ENCODE measurements around the gene WEE1. TPM values are rescaled to one million over a fixed set of nuclear protein-coding genes. Genes with fewer than 3 reads are reported as not detected.
"Not testable (repeated sequence)": the region's sequence is repeated elsewhere in the genome, so short reads cannot be mapped to it uniquely, and the experiment has no call there.

Gene WEE1
- total RNA-seq, 1 donor from 2014 or later = 51.4 TPM

GRCh38 chr11:9580894-9581293, 7.4 kb downstream of the WEE1 start:
- Mint-ChIP-seq H3K4me3 (no peak overlapping the region), H3K4me1 (ENCODE audit: low read depth) (peaks cover 63% of the 10 kb centered on the region), H3K27me3 (ENCODE audit: insufficient read depth) (no peaks in the 10 kb centered on the region), H3K36me3 (ENCODE audit: low read depth) (peaks cover 62% of the 10 kb centered on the region), H3K27ac (no peak overlapping the region), H3K9me3 (no peaks in the 10 kb centered on the region)
- no peak for DNase-seq (ENCODE audit: low spot score)
- intact Hi-C loops (cut with micrococcal nuclease) = no loop called here

GRCh38 chr11:9581556-9582161, 8.2 kb downstream of the WEE1 start:
- intact Hi-C loops (cut with micrococcal nuclease) = no loop called here
- H3K27me3 Mint-ChIP-seq (ENCODE audit: insufficient read depth) = no peaks in the 10 kb centered on the region
- H3K36me3 Mint-ChIP-seq (ENCODE audit: low read depth) = peaks cover 64% of the 10 kb centered on the region
- H3K27ac Mint-ChIP-seq = no peak overlapping the region
- no peak for DNase-seq (ENCODE audit: low spot score)
- no peak overlapping the region for H3K4me3 Mint-ChIP-seq
- peaks cover 63% of the 10 kb centered on the region for H3K4me1 Mint-ChIP-seq (ENCODE audit: low read depth)
- H3K9me3 Mint-ChIP-seq = no peaks in the 10 kb centered on the region

GRCh38 chr11:9590717-9591116, 17.2 kb downstream of the WEE1 start:
- no peaks in the 10 kb centered on the region for H3K9me3 Mint-ChIP-seq
- H3K27ac Mint-ChIP-seq = no peak overlapping the region
- peaks cover 25% of the 10 kb centered on the region for H3K36me3 Mint-ChIP-seq (ENCODE audit: low read depth)
- intact Hi-C loops (cut with micrococcal nuclease) = no loop called here
- peaks cover 2% of the 10 kb centered on the region for H3K27me3 Mint-ChIP-seq (ENCODE audit: insufficient read depth)
- H3K4me1 Mint-ChIP-seq (ENCODE audit: low read depth) = peaks cover 11% of the 10 kb centered on the region
- no peak overlapping the region for H3K4me3 Mint-ChIP-seq
- no peak for DNase-seq (ENCODE audit: low spot score)

GRCh38 chr11:9594267-9595046, 21.0 kb downstream of the WEE1 start:
- Mint-ChIP-seq H3K27ac (no peak overlapping the region), H3K9me3 (no peaks in the 10 kb centered on the region), H3K4me3 (no peak overlapping the region), H3K27me3 (ENCODE audit: insufficient read depth) (peaks cover 2% of the 10 kb centered on the region), H3K4me1 (ENCODE audit: low read depth) (no peaks in the 10 kb centered on the region), H3K36me3 (ENCODE audit: low read depth) (peaks cover 4% of the 10 kb centered on the region)
- intact Hi-C loops (cut with micrococcal nuclease) = no loop called here
- DNase-seq (ENCODE audit: low spot score) = no peak

- Mint-ChIP-seq H3K27ac (no peak overlapping the region), H3K9me3 (no peaks in the 10 kb centered on the region), H3K36me3 (ENCODE audit: low read depth) (peaks cover 2% of the 10 kb centered on the region), H3K4me3 (no peak overlapping the region), H3K4me1 (ENCODE audit: low read depth) (peaks cover 19% of the 10 kb centered on the region), H3K27me3 (ENCODE audit: insufficient read depth) (peaks cover 2% of the 10 kb centered on the region)
- intact Hi-C loops (cut with micrococcal nuclease) = no loop called here
- no peak for DNase-seq (ENCODE audit: low spot score)
Observed at GRCh38 chr11:9596926-9597464, 23.5 kb downstream of the WEE1 start.

GRCh38 chr11:9600166-9600565, 26.7 kb downstream of the WEE1 start:
- intact Hi-C loops (cut with micrococcal nuclease) = loop anchor here (1.0 to 5.0 kb wide), 3 partner anchors 34 to 389 kb away; no protein-coding TSS in a partner anchor

GRCh38 chr11:9600644-9601036, 27.2 kb downstream of the WEE1 start:
- H3K9me3 Mint-ChIP-seq = no peaks in the 10 kb centered on the region
- H3K27me3 Mint-ChIP-seq (ENCODE audit: insufficient read depth) = peaks cover 5% of the 10 kb centered on the region
- no peak for DNase-seq (ENCODE audit: low spot score)
- H3K4me1 Mint-ChIP-seq (ENCODE audit: low read depth) = peaks cover 34% of the 10 kb centered on the region
- intact Hi-C loops (cut with micrococcal nuclease) = loop anchor here (1.0 to 5.0 kb wide), 7 partner anchors 13 to 390 kb away; partner anchors contain the start of gene WEE1
- peak overlapping the region; percentile 90 for H3K27ac Mint-ChIP-seq
- peak overlapping the region; percentile 71 for H3K4me3 Mint-ChIP-seq
- H3K36me3 Mint-ChIP-seq (ENCODE audit: low read depth) = no peaks in the 10 kb centered on the region

More at GRCh38 chr11:9600166-9600565, 26.7 kb downstream of the WEE1 start:
- Mint-ChIP-seq H3K27me3 (ENCODE audit: insufficient read depth) (peaks cover 6% of the 10 kb centered on the region), H3K36me3 (ENCODE audit: low read depth) (no peaks in the 10 kb centered on the region), H3K9me3 (no peaks in the 10 kb centered on the region), H3K4me1 (ENCODE audit: low read depth) (peaks cover 34% of the 10 kb centered on the region), H3K27ac (peak overlapping the region; percentile 33), H3K4me3 (no peak overlapping the region)
- DNase-seq (ENCODE audit: low spot score) = no peak

- Mint-ChIP-seq H3K27ac (peak overlapping the region; percentile 90), H3K27me3 (ENCODE audit: insufficient read depth) (peaks cover 4% of the 10 kb centered on the region), H3K4me1 (ENCODE audit: low read depth) (peaks cover 34% of the 10 kb centered on the region), H3K9me3 (no peaks in the 10 kb centered on the region), H3K4me3 (peak overlapping the region; percentile 71), H3K36me3 (ENCODE audit: low read depth) (no peaks in the 10 kb centered on the region)
- DNase-seq (ENCODE audit: low spot score) = peak; percentile 74
- intact Hi-C loops (cut with micrococcal nuclease) = loop anchor here (1.0 to 5.0 kb wide), 6 partner anchors 12 to 390 kb away; partner anchors contain the start of gene WEE1
Observed at GRCh38 chr11:9601037-9601875, 27.8 kb downstream of the WEE1 start.

GRCh38 chr11:9601876-9602199, 28.4 kb downstream of the WEE1 start:
- intact Hi-C loops (cut with micrococcal nuclease) = loop anchor here (1.0 to 5.0 kb wide), 6 partner anchors 11 to 391 kb away; partner anchors contain the start of gene WEE1
- H3K9me3 Mint-ChIP-seq = no peaks in the 10 kb centered on the region
- H3K27me3 Mint-ChIP-seq (ENCODE audit: insufficient read depth) = peaks cover 4% of the 10 kb centered on the region
- H3K4me3 Mint-ChIP-seq = peak overlapping the region; percentile 71
- H3K27ac Mint-ChIP-seq = peak overlapping the region; percentile 90
- H3K4me1 Mint-ChIP-seq (ENCODE audit: low read depth) = peaks cover 34% of the 10 kb centered on the region
- DNase-seq (ENCODE audit: low spot score) = no peak
- no peaks in the 10 kb centered on the region for H3K36me3 Mint-ChIP-seq (ENCODE audit: low read depth)

GRCh38 chr11:9603214-9603613, 29.7 kb downstream of the WEE1 start:
- not testable (repeated sequence) for H3K27ac Mint-ChIP-seq; H3K27me3 Mint-ChIP-seq (ENCODE audit: insufficient read depth); H3K4me3 Mint-ChIP-seq; H3K9me3 Mint-ChIP-seq; H3K36me3 Mint-ChIP-seq (ENCODE audit: low read depth); DNase-seq (ENCODE audit: low spot score)
- intact Hi-C loops (cut with micrococcal nuclease) = loop anchor here (5.0 kb wide), 1 partner anchor 239 kb away; no protein-coding TSS in a partner anchor
- H3K4me1 Mint-ChIP-seq (ENCODE audit: low read depth) = peaks cover 34% of the 10 kb centered on the region

- Mint-ChIP-seq H3K27ac (no peak overlapping the region), H3K27me3 (ENCODE audit: insufficient read depth) (peaks cover 4% of the 10 kb centered on the region), H3K9me3 (no peaks in the 10 kb centered on the region), H3K36me3 (ENCODE audit: low read depth) (no peaks in the 10 kb centered on the region), H3K4me1 (ENCODE audit: low read depth) (peaks cover 36% of the 10 kb centered on the region), H3K4me3 (no peak overlapping the region)
- DNase-seq (ENCODE audit: low spot score) = no peak
- intact Hi-C loops (cut with micrococcal nuclease) = loop anchor here (5.0 kb wide), 1 partner anchor 238 kb away; no protein-coding TSS in a partner anchor
Observed at GRCh38 chr11:9604134-9604533, 30.7 kb downstream of the WEE1 start.

- Mint-ChIP-seq H3K4me3 (no peak overlapping the region), H3K9me3 (no peaks in the 10 kb centered on the region), H3K27me3 (ENCODE audit: insufficient read depth) (peaks cover 4% of the 10 kb centered on the region), H3K36me3 (ENCODE audit: low read depth) (no peaks in the 10 kb centered on the region), H3K27ac (no peak overlapping the region), H3K4me1 (ENCODE audit: low read depth) (peaks cover 32% of the 10 kb centered on the region)
- no peak for DNase-seq (ENCODE audit: low spot score)
- intact Hi-C loops (cut with micrococcal nuclease) = no loop called here
Observed at GRCh38 chr11:9605742-9606141, 32.3 kb downstream of the WEE1 start.

Measured in activated T-helper 1 cell treated with anti-CD3 and anti-CD28 coated beads, Interleukin-12 subunit alpha, Interleukin-12 subunit beta, Interleukin-2, Interleukin-4 antibody, amounts not matched to agents 30 ng/mL and 10 ng/mL and 1 ng/mL, durations not matched to agents 14 hours and 24 hours and 36 hours (primary cell).